HEK293T (cell line): ENCODE data around the gene GATAD2B.

Source experiments
- CTBP1 ChIP-seq: fragments of 450-650 bp; IDR thresholded peaks from 2 replicates; pipeline ENCODE4 v1.6.1; 2016; ENCODE audit warnings: borderline replicate concordance
- FOXM1 ChIP-seq: fragments of 450-650 bp; IDR thresholded peaks from 2 replicates; pipeline ENCODE4 v1.6.1; 2017; ENCODE audit warnings: mild to moderate bottlenecking, borderline replicate concordance
- PKNOX1 ChIP-seq: fragments of 450-650 bp; IDR thresholded peaks from 2 replicates; pipeline ENCODE4 v1.6.1; 2016

- TF ChIP-seq PKNOX1 (peak; percentile 88), FOXM1 (no peak), CTBP1 (no peak)
These were observed 2.6 kb downstream of the GATAD2B start for GRCh38 chr1:153919876-153920852.
